OCI-LY3 (cell line): ENCODE data around the gene CALHM6.

Experiments used
- H2AFZ ChIP-seq: fragments of 200-600, 300-600 bp; shearing (Covaris generic); 2 replicates; pipeline ENCODE4 v1.6.0; 2014; ENCODE audit warnings: antibody characterized with exemption, low read depth, low read length
- H3K27ac ChIP-seq: fragments of 200-600, 300-600 bp; sonication (generic); 2 replicates; pipeline ENCODE4 v1.5.1; 2014; ENCODE audit warnings: mild to moderate bottlenecking, low read length, moderate library complexity, mixed read lengths
- H3K27me3 ChIP-seq: fragments of 200-600, 300-600 bp; sonication (generic); 2 replicates; pipeline ENCODE4 v1.6.1; 2014; ENCODE audit warnings: low read depth, low read length, mixed read lengths
- H3K36me3 ChIP-seq: fragments of 200-600, 300-600 bp; sonication (generic); replicated peaks from 2 replicates; pipeline ENCODE3; 2014; ENCODE audit warnings: low read depth, low read length, mixed read lengths
- H3K4me1 ChIP-seq: fragments of 300-600, 200-600 bp; sonication (generic); 2 replicates; pipeline ENCODE4 v1.6.1; 2014; ENCODE audit warnings: low read length, mixed read lengths
- H3K4me2 ChIP-seq: fragments of 200-600, 300-600 bp; sonication (generic); 2 replicates; pipeline ENCODE4 v1.6.1; 2014; ENCODE audit warnings: low read length, mixed read lengths
- H3K4me3 ChIP-seq: fragments of 300-600, 200-600 bp; sonication (generic); 2 replicates; pipeline ENCODE4 v1.5.1; 2014; ENCODE audit warnings: antibody characterized with exemption, mild to moderate bottlenecking, low read length, moderate library complexity
- H3K79me2 ChIP-seq: fragments of 300-600, 200-600 bp; shearing (Covaris generic); 2 replicates; pipeline ENCODE4 v1.6.1; 2014; ENCODE audit warnings: mild to moderate bottlenecking, low read length, mixed read lengths
- H3K9ac ChIP-seq: fragments of 300-600, 200-600 bp; shearing (Covaris generic); 2 replicates; pipeline ENCODE4 v1.6.0; 2014; ENCODE audit warnings: mild to moderate bottlenecking, low read length, moderate library complexity
- H3K9me3 ChIP-seq: fragments of 200-600, 300-600 bp; shearing (Covaris generic); 2 replicates; pipeline ENCODE4 v1.6.1; 2014; ENCODE audit warnings: low read length, mixed read lengths; ENCODE audit not compliant: insufficient read depth
- H4K20me1 ChIP-seq: fragments of 200-600, 300-600 bp; sonication (generic); 2 replicates; pipeline ENCODE4 v1.6.1; 2016; ENCODE audit warnings: low read length, mixed read lengths; ENCODE audit not compliant: insufficient read depth
- CTCF ChIP-seq: fragments of 200-600, 300-600 bp; sonication (generic); IDR thresholded peaks from 2 replicates; pipeline ENCODE4 v1.5.1; 2014; ENCODE audit warnings: antibody characterized with exemption, low read length, low read depth
- EZH2phosphoT487 ChIP-seq: fragments of 200-600 bp; shearing (Covaris generic); IDR thresholded peaks from 2 replicates; pipeline ENCODE4 v1.6.1; 2018; ENCODE audit warnings: antibody characterized with exemption, mixed run types, low read depth

CALHM6 gene

GRCh38 chr6:116471531-116471930 lies 10.4 kb downstream of the CALHM6 start:
- Histone ChIP-seq H3K4me3 (no peak overlapping the region), H4K20me1 (no peaks in the 10 kb centered on the region), H3K9ac (no peak overlapping the region), H3K9me3 (no peaks in the 10 kb centered on the region), H3K27me3 (no peaks in the 10 kb centered on the region), H3K36me3 (no peaks in the 10 kb centered on the region), H3K4me2 (no peak overlapping the region), H3K27ac (no peak overlapping the region), H3K4me1 (peaks cover 15% of the 10 kb centered on the region), H3K79me2 (no peaks in the 10 kb centered on the region), H2AFZ (no peak overlapping the region)
- TF ChIP-seq CTCF: no peak
- TF ChIP-seq EZH2phosphoT487: no peak

- peaks cover 19% of the 10 kb centered on the region for H3K4me1 ChIP-seq
- no peak overlapping the region for H3K9ac ChIP-seq
- no peak overlapping the region for H2AFZ ChIP-seq
- H3K9me3 ChIP-seq: no peaks in the 10 kb centered on the region
- no peak overlapping the region for H3K27ac ChIP-seq
- TF ChIP-seq CTCF (no peak), EZH2phosphoT487 (no peak)
- H3K4me3 ChIP-seq: no peak overlapping the region
- H3K79me2 ChIP-seq: no peaks in the 10 kb centered on the region
- no peaks in the 10 kb centered on the region for H4K20me1 ChIP-seq
- H3K4me2 ChIP-seq: no peak overlapping the region
- H3K36me3 ChIP-seq: no peaks in the 10 kb centered on the region
- no peaks in the 10 kb centered on the region for H3K27me3 ChIP-seq
Measured at GRCh38 chr6:116472706-116473105, 11.5 kb downstream of the CALHM6 start.

GRCh38 chr6:116475141-116475540 lies 14.0 kb downstream of the CALHM6 start:
- no peaks in the 10 kb centered on the region for H3K36me3 ChIP-seq
- H3K27me3 ChIP-seq: no peaks in the 10 kb centered on the region
- no peaks in the 10 kb centered on the region for H4K20me1 ChIP-seq
- H2AFZ ChIP-seq: 0 out of 2 replicates have a peak overlapping the region, but pooled peaks have one; percentile 3
- no peak overlapping the region for H3K27ac ChIP-seq
- H3K4me2 ChIP-seq: peak overlapping the region; percentile 69
- H3K4me1 ChIP-seq: peaks cover 19% of the 10 kb centered on the region
- no peak overlapping the region for H3K9ac ChIP-seq
- no peaks in the 10 kb centered on the region for H3K79me2 ChIP-seq
- no peaks in the 10 kb centered on the region for H3K9me3 ChIP-seq
- TF ChIP-seq EZH2phosphoT487: no peak
- no peak for TF ChIP-seq CTCF
- H3K4me3 ChIP-seq: peak overlapping the region; percentile 69

- Histone ChIP-seq H3K36me3 (no peaks in the 10 kb centered on the region), H3K4me2 (peak overlapping the region; percentile 69), H3K9me3 (no peaks in the 10 kb centered on the region), H3K4me1 (peaks cover 19% of the 10 kb centered on the region), H3K27ac (no peak overlapping the region), H3K27me3 (no peaks in the 10 kb centered on the region), H2AFZ (no peak overlapping the region), H3K4me3 (peak overlapping the region; percentile 69), H3K9ac (no peak overlapping the region), H4K20me1 (no peaks in the 10 kb centered on the region), H3K79me2 (no peaks in the 10 kb centered on the region)
- TF ChIP-seq CTCF (no peak), EZH2phosphoT487 (no peak)
Measured at GRCh38 chr6:116476002-116476678, 15.0 kb downstream of the CALHM6 start.
